ENCODE results near the gene CEBPZ.

- no peak for TF ChIP-seq CTCF (IDR thresholded peaks at IDR 0.05; ENCODE audit: low read length)
- TF ChIP-seq EZH2 (optimal IDR thresholded peaks at IDR 0.05; ENCODE audit: low read depth, low read length), result no peak
Observed at GRCh38 chr2:37156857-37157714, 74.3 kb downstream of the CEBPZ start, which contains the start of gene EIF2AK2.
